Hepatocyte (in vitro differentiated cells): Measurements from ENCODE around the gene ZNF595.

ENCODE experiments used
- EZH2 ChIP-seq: fragments of 200-600 bp; sonication (generic); IDR thresholded peaks from 2 replicates; pipeline ENCODE4 v1.6.1; 2016; ENCODE audit warnings: antibody characterized with exemption, mild to moderate bottlenecking, borderline replicate concordance
- TF ChIP-seq, protein P1 (sequence below): fragments of 200-600 bp; sonication (generic); IDR thresholded peaks from 2 replicates; pipeline ENCODE4 v1.5.1; 2016; ENCODE audit warnings: antibody characterized with exemption, mild to moderate bottlenecking; ENCODE audit not compliant: poor library complexity

DNA sequence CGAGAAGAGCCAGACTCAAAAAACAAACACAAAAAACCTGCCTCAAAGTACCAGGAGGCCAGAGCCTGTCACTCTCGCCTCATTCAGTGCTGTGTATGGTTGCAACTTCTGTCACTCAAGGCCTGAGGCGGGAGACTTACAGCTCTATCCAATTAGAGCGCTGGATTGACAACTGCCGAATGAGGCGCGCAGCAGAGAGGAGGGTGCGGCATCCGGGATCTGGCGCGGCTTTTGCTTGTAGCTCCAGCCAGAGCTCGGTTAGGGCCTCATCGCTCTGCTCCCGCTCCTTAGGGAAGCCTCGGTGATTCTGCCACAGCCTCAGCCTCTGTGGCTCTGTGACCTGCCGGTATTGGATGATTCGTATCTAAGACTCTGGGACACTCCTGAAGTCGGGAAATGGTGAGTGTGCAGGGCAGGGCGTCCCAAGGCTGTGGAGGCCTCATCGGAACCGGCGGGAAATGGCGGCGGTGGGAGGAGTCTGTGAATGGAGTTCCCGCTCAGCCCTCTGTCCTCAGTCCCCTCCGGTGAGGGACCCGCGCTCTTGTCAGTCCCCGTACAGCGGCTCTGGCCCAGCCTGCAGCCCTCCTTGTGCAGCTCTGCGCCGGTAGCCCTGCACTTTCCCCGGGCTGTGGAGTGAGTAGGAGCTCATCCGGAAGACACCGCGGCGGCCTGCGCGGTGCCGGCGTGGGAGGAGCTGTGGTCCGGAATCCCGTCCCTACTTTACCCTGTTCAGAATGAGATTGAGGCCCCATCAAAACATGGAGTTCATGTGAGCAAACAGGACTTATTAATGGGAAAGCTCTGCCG is 71.4 kb downstream of the ZNF595 start, which contains the start of gene ZNF718:
- TF ChIP-seq, protein P1, sequence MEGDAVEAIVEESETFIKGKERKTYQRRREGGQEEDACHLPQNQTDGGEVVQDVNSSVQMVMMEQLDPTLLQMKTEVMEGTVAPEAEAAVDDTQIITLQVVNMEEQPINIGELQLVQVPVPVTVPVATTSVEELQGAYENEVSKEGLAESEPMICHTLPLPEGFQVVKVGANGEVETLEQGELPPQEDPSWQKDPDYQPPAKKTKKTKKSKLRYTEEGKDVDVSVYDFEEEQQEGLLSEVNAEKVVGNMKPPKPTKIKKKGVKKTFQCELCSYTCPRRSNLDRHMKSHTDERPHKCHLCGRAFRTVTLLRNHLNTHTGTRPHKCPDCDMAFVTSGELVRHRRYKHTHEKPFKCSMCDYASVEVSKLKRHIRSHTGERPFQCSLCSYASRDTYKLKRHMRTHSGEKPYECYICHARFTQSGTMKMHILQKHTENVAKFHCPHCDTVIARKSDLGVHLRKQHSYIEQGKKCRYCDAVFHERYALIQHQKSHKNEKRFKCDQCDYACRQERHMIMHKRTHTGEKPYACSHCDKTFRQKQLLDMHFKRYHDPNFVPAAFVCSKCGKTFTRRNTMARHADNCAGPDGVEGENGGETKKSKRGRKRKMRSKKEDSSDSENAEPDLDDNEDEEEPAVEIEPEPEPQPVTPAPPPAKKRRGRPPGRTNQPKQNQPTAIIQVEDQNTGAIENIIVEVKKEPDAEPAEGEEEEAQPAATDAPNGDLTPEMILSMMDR: no peak
- no peak for TF ChIP-seq EZH2
